Stimulated activated CD8-positive, alpha-beta memory T cell treated with anti-CD3 and anti-CD28 coated beads, Interleukin-4, amount 100 ng/mL, for 24 hours (primary cell): ENCODE results near the gene IGFL3.
"Not testable (repeated sequence)": the region's sequence is repeated elsewhere in the genome, so short reads cannot be mapped to it uniquely, and the experiment has no call there.

Experiments
- DNase-seq: peaks from one replicate; pipeline ENCODE4 v3.0.0-alpha.2; 2020; ENCODE audit warnings: low read depth

IGFL3 gene

GRCh38 chr19:46124638-46125115, at the start of gene IGFL3:
Gene IGFL3, minus strand, starts transcription at chr19:46124688. Its CDS starts 39 bp downstream, at chr19:46124649.
- DNase-seq: no peak

- no peak for DNase-seq
These were observed 49.5 kb upstream of the IGFL3 start for GRCh38 chr19:46173886-46174480.

GRCh38 chr19:46162731-46163130, 38.2 kb upstream of the IGFL3 start:
- no peak for DNase-seq

DNA sequence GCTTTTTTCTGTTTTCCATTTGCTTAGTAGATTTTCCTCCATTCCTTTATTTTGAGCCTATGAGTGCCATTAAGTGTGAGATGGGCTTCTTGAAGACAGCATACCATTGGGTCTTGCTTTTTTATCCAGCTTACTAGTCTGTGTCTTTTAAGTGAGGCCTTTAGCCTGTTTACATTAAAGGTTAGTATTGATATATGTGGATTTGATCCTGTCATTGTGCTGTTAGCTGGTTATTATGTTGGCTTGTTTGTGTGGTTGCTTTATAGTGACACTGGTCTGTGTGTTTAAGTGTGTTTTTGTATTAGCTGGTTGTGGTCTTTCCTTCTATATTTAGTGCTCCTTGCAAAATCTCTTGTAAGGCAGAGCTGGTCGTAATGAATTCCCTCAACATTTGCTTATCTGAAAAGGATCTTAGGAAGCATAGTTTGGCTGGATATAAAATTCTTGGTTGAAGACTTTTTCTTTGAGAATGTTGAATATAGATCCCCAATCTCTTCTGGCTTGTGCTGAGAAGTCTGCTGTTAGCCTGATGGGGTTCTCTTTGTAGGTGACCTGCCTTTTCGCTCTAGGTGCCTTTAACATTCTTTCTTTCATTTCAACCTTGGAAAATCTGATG, 37.3 kb upstream of the IGFL3 start:
- DNase-seq: not testable (repeated sequence)

DNA sequence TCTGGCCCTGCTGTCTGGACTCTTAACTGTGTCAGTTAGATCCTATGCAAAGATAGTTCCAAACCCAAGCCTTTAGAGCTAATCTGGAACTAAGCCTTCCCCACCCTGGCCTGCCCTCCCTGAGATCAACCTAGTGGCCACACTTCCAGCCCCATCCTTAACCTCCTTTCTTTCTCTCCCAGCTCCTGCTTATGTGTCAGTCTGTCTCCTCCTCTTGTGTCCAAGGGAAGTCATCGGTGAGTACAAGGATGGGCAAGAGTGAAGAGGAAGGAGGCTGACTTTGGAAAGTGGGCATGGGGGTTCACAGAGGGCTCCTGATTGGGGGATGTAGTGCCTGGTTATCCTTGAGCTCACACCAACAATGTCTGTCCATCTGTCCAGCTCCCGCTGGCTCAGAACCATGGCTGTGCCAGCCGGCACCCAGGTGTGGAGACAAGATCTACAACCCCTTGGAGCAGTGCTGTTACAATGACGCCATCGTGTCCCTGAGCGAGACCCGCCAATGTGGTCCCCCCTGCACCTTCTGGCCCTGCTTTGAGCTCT, 35.8 kb upstream of the IGFL3 start:
- DNase-seq: no peak

DNA sequence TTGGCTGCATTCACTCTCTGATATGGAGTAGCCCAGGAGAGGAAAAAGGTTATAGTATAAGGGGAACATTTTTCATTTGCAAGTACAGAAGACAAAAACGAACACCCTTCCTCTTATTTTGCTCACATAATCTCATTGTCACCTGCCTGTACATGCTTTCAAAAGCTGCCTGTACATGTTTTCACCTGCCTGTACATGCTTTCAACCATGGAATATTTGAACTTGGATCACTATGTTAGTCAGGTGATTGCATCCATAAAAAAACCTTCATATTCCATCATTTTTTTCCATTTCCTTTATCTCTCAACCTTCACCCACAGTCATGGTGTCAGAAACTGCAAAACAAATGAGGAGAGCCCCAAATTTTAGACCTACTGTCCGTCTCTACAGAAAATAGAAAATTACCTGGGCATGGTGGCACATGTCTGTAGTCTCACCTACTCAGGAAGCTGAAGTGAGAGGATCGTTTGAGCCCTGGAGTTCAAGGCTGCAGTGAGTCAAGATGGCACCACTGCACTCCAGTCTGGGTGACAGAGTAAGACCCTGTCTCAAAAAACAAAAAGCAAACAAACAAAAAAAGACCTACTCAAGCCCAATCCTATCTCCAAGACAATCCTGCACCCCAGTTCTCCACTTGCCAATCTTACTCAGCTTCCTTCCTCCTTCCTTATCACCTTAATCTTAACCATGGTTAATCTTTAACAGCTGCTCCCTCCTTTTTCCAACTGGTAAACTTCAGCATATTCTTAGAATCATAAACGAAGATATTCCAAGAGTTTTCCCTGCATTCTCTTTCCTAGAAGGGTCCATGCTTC, 35.1 kb upstream of the IGFL3 start:
- no peak for DNase-seq

GRCh38 chr19:46155237-46155636, 30.7 kb upstream of the IGFL3 start:
- DNase-seq: no peak

DNA sequence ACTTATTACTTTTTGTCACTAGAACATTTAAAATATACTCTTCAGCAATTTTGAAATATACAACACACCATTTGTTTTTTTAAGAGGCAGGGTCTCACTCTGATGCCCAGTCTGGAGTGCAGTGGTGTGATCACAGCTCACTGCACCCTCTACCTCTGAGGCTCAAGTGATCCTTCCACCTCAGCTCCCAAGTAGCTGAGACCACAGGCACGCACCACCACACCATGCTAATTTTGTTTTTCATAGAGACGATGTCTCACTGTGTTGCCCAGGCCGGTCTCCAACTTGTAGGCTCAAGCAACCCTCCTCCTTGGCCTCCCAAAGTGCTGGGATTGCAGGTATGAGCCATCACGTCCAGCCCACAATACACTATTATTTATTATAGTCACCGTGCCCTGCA, 26.1 kb upstream of the IGFL3 start:
- no peak for DNase-seq

- DNase-seq: no peak
These were observed 23.4 kb upstream of the IGFL3 start, which contains the start of gene IGFL2 for GRCh38 chr19:46147791-46148288. Gene IGFL2, plus strand, starts transcription at chr19:46148238. Its CDS starts 41 bp downstream, at chr19:46148279.

DNA sequence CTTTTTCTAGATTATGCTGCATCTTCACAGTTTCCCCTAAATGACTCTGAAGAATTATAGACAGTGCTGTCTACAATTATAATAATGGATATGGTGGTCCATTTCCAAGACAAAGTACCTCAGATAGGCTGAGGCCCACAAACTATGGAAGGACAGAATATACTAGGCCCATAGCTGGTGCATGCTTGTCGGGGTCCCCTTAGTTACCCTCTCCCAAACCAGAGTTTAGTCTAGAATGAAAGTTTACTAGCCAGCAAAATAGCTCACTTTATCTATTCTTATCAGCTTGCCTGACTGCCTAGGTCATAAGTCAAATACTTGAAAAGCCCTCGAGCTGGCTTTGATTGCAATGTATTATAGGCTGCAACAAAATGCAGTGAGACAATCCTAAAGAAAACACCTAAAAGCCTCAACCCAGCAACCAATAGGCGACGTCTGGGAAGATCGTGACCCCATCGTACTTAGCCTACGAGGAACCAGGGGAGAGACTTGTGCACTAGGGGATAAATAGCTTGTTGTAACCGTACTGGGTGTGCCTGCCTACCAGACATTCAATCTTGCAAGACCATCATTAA, 22.8 kb upstream of the IGFL3 start:
- no peak for DNase-seq

DNA sequence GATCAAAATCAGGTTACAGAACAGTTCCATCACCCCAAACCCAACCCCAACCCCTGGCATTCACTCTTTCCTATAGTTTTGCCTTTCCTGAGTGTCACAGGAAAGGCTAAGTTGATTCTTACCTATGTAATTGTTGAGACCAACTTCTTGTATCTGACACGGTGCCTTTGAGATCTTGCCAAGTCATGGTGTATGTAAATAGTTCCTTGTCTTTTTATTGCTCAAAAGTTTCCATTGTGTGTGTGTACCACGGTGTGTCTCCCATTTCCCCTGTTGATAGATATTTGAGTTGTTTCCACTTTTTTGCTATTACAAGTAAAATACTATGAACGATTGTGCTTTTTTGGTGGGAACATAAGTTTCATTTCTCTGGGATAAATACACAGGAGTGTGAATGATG, 20.3 kb upstream of the IGFL3 start:
- DNase-seq: no peak

DNA sequence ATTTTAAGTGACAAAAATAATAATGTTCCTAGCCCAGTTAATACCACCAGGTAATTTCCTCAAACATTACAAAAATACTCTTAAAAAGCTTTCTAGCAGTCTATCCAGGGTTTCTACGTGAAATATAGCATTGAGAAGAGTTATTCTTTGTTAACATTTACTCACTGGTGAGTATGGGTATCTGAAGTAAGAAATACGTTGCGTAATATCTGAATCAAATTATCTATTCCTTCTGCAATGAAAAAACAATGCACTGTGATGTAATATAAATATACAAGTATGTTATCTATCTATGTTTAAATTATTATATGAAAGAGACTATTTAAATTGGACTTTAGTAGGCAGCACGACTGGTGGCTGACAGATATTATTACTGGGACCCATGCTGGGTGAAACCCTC, 17.8 kb upstream of the IGFL3 start:
- DNase-seq: no peak

DNA sequence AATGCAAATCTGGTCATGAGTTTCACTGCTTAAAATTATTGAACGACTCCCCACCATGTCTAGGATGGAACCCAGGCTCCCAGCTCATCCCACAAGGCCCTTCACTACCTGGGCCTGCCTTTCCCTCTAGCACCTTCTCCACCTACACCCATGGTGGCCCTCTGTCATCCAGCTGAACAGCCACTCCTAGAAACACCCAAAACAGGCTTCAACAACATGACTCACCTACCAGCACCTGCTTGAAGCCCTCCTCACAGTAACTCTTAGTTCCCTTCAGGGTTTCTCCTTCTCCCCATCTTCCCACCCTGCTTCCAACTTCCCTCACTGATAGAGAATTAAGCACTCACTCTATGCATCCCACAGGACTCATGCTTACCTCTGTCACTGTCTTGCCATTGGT, 16.9 kb upstream of the IGFL3 start:
- no peak for DNase-seq

GRCh38 chr19:46137915-46138473, 13.5 kb upstream of the IGFL3 start:
- no peak for DNase-seq

DNA sequence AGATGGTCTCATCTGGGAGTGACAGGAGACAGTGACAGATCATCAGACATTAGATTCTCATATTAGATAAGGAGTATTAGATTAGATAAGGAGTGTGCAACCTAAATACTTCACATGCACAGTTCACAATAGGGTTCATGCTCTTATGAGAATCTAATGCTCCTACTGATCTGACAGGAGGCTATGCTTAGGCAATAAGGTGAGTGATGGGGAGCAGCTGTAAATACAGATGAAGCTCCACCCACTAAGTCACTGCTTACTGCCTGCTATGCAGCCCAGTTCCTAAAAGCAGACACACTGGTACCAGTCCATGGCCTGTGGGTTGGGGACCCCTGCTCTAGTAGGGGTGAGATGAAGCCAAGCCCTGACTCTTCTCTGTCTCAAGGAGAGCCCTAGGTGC, 10.0 kb upstream of the IGFL3 start:
- no peak for DNase-seq

- no peak for DNase-seq
These were observed 9.3 kb upstream of the IGFL3 start for GRCh38 chr19:46133777-46134241.

DNA sequence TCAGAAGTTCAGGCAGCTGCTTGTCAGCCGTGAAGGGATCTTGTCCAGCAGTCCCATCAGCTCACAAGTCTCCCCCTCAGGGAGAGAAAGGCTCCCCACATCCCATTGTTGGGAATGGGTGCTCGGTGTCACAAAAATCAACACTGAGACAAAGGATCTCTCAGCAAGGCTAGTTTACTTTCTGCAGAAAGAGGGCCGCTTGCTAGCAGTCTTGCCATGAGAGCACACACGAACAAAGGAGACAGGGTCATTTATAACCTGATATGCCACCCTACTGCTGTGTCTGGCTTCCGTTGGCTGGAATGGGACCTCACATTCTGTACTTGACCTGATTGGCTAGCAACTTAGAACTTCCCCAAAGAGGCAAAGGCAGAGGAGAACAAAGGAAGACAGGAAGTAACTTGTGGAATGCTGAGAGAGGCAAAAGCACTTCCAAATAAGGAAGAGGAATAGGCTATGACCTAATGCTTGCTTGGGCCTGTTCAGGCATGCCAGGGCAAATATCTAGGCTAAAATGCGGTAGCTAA, 8.7 kb upstream of the IGFL3 start:
- DNase-seq: no peak

DNA sequence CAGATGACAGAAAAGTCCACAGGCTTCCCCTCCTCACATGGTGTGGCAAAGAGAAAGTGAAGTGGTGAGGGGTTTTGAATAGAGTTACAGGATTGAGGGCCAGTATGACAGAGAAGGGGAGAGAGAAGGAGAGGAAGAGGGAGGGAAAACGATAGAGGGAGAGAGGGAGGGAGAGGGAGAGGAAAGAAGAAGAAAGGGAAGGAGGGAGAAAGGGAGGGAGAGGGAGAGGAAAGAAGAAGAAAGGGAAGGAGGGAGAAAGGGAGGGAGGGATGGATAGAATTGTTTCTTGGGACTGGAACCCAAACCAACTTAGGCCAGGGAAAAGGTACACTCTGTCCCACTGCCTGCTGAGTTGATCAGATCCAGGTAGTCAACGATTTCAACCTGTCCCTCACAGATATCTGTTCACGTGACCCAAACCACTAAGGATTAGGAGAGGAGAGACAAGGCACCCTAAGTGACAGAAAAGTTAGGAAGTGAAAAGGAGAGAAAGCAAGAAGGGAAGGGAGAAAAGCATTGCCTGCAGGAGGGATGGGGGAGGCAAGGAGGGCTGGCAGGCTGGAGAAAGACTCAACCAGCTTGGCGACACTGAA, 8.1 kb upstream of the IGFL3 start:
- no peak for DNase-seq

GRCh38 chr19:46131485-46132143, 7.1 kb upstream of the IGFL3 start:
- no peak for DNase-seq

DNA sequence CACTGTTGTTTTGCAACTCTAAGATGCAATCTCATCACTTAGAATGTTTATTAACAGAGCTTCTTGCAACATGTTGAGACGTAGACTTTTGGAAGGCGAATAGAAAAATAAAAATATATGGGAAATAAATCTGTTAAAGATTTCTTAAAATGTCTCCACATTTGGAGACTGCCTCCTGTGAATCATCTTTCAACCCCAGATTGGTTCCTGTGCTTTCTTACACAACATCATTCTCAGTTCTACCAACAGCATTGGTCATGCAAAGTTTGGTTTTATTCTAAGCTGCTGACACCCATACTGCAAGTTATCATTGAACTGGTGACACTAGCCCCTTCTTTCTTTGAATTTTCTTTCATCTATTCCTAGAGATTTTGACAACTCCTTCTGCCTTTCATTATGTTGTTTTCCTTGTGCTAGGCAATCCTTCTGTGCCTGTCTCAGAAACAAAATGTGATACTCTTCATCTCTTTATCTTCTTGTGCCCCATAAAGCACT, 1.6 kb upstream of the IGFL3 start:
- DNase-seq: no peak
